ENCODE data around the gene TBC1D22A.

- TF ChIP-seq EZH2 (optimal IDR thresholded peaks at IDR 0.05; ENCODE audit: low read depth, low read length) (no peak), CTCF (IDR thresholded peaks at IDR 0.05; ENCODE audit: low read length) (no peak)
These were observed 40.9 kb upstream of the TBC1D22A start for GRCh38 chr22:46721501-46722085.
